GM15510 (cell line): ENCODE results near the gene TMEM187.
A peak's percentile ranks its signal among the peaks of the same experiment; 100 is the strongest.

ENCODE experiments used
- POLR2A ChIP-seq: IDR thresholded peaks from 3 replicates; pipeline ENCODE4 v1.6.1; 2011; ENCODE audit warnings: borderline replicate concordance; ENCODE audit not compliant: insufficient read length; ENCODE audit errors: extremely low read depth

TMEM187 gene

DNA sequence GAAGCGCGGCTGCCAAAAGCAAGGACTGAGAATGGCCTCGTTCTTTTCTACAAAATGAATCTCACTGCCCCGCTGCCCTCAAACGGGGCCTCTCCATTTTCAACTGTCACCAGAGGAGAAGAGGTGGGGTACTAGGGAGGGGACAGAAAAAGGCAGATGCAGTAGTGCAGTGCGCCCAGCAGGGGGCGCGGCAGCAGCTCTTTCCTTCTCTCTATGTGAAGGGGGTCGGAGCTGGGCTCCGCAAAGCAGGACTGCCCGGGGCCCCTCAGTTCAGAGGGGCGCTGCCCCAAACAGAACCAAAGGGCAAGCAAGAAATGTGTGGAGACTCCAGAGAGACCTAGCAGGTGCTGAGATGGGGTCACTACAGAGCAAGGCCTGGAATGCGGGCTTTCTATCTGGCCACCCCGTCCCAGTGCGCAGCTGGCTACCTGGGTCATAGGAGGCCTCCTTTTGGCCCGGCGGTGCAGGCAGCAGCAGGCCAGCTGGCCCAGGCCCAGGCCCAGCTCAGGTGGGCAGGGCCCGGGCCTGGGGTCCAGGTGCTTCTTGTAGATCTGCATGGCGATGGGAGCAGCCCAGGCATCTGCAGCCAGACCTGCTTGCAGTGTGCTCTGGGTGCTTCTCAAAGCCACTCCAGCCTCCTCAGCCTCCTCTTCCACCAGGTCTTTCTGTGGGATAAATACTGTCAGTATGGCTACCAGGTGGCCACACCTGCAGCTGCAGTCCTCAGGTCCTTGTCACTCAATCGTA, 41.2 kb downstream of the TMEM187 start:
- TF ChIP-seq POLR2A: peak; percentile 17

DNA sequence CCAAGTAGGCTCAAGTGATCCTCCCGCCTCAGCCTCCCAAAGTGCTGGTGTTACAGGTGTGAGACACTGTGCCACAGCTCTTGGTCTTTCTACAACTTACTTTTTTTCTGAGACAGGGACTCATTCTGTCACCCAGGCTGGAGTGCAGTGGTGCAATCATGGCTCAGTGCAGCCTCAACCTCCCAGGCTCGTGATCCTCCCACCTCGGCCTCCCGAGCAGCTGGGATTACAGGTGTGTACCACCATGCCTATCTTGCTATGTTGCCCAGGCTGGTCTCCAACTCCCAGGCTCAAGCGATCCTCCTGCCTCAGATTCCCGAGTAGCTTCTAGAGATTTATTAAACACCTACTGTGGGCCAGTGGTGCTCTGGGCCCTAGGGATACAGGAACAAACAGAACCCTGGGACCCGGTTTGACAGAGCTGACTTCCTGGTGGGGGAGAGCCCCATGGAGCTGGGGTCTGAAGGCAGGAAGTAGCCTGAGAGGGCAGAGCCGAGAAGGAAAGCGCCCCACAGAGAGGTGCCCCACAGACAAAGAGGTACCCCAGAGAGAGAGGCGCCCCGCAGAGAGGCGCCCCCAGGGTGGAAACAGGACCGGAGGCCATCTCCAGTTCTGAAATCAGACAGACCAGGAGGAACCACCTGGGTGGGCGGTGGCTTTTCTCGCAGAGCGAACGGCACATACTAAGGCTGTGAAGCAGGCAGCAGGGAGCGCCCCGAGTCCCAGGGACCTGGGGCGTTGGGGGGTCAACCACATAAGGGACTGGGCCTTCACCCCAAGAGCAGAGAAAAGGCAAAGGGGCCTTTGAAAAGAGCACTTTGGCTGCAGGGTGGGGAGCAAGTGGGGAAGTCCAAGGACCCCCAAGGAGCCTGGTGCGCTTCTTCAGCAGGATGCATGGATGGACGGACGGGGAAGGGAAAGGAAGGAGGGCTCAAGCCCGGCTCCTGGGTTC, 42.2 kb downstream of the TMEM187 start:
- TF ChIP-seq POLR2A: no peak

DNA sequence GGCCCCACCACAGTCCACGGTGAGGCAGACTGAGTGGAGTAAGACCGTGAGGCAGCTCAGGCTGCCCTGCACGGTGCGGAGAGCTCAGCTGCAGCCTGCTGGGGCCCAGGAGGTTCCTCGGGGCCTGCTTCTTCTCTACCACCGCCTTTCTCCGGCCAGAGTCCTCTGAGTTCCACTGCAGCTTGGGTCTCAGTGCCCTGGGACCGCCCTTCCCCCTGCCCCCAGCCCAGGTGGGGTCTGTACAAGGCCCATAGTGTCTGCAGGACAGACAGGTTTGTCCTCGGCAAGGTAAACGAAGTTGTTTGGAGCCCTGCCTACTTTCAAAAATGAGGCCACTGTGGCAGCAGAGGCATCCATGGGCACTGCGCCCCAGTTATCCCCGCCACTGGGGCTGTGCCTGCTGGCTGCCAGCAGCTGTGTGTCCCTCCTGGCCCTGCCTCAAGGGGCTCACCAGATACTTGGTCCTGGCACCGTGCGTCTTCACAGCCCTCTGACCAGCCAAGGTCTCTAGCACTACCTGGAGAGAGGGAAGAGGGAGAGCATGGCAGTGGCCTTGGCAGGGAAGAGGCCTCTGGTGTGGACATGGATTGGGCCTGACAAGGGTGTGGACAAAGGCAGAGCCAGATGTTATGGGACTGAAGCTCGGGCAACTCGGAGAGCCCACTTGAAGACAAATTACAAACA, 43.2 kb downstream of the TMEM187 start:
- no peak for TF ChIP-seq POLR2A

DNA sequence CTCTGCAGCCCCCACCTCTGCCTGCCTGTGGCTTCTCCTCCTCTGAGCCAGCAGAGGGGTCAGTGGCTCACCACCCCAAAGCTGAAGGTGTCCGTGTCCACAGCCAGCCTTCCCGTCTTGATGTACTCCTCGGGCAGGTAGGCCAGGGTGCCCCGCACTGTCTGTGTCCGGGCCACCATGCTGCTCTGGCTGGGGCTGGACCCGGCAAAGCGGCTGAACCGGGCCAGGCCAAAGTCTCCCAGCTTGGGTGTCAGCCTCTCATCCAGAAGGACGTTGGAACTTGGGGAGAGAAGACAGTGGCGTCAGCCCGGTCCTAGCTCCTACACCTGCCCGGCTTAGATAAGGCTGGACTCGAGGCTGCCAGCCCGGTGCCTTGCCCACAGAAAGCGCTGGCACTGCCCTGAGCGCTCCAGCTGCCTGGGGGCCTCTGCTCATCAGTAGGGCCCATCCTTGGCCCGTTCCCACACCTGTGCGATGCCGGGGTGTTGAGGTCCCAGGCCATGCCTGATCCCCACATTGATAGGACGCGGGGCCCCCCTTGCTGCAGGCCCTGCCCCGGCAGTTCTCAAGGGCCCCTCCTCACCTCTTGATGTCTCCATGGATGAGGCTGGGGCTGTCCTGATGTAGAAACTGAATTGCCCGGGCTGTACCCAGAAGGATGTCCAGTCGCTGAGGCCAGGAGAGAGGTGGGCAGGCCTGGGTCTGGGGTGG, 44.0 kb downstream of the TMEM187 start:
- TF ChIP-seq POLR2A: no peak

DNA sequence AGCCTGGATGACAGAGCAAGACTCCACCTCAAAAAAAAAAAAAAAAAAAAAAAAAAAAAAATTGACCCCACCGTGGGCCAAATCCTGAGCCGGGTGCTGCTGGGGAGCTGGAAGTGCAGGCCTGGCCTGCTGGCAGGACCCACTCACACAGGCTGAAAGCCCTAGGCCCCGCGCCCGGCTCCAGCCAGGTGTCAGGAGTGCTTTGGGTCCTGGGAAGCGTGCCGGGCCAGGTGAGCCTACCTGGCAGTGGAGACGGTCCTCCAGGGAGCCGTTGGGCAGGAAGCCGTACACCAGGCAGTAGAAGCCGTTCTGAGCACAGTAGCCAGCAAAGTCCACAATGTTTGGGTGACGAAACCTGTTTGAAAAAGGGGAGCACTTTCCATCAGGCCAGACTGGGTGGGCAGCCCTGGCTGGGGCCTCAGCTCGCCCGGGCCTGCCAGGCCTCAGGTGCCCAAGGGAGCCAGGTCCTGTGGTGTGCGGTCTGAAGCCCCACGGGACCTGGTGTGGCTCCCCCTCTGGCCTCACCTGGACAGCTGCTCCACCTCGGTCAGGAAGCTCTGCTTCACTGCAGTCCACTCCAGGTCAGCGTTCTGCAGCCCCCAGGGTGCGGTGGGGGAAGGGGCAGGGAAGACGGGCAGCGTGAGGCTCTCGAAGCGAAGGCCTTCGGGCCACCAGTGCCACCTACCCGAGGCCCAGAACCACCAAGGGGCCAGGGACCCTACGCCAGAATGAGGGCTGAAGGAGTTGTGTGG, 45.4 kb downstream of the TMEM187 start:
- no peak for TF ChIP-seq POLR2A

DNA sequence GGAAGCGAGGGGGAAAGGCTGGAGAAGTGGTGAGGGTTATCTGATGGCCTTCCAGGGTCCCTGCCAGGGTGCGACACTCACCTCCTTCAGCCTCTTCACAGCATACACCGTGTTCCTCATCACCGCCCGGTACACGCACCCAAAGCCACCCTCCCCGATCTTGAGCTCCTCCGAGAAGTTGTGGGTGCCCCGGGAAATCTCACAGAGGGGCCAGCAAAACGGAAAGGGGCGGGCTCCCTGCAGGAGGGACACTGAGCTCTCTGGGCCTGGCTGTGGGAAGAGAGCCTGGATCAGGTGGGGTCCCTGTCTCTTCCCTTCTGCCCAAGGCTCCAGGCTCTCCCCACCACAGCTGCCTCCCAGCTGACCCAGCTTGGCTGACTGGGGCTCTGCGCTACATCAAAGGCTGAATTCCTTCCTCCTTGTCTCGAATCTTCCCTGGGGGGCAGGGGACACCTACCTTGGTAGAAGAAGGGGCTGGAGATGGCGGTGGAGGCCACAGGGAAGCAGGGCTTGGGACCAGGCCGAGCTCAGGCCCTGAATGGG, 46.0 kb downstream of the TMEM187 start:
- TF ChIP-seq POLR2A: no peak

DNA sequence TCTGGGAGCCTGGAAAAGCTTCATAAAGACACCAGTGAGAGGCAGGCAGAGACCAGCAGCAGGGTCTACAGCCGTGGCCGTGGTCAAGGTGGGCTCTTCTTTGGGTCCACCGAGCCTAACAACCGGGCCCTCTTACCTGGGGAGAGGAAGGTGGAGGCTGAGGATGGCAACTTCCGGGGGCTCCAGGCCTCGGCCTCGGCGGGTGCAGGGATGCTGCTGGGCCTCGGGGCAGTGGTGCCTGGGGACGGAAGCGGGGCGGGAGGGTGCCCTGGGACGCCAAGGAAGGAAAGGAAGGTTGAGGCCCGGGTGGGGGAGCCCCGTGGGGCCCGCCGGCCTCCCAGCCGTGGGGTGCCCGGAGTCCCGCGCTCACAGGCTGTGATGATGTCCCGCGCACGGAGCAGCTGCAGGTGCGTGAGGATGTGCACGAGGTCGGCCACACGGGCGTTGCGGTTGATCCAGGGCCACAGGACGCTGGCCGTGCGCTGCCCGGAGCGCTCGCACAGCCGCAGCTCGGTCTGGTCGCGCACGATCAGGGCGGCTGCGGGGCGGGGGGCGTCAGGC, 46.6 kb downstream of the TMEM187 start:
- peak; percentile 11 for TF ChIP-seq POLR2A

DNA sequence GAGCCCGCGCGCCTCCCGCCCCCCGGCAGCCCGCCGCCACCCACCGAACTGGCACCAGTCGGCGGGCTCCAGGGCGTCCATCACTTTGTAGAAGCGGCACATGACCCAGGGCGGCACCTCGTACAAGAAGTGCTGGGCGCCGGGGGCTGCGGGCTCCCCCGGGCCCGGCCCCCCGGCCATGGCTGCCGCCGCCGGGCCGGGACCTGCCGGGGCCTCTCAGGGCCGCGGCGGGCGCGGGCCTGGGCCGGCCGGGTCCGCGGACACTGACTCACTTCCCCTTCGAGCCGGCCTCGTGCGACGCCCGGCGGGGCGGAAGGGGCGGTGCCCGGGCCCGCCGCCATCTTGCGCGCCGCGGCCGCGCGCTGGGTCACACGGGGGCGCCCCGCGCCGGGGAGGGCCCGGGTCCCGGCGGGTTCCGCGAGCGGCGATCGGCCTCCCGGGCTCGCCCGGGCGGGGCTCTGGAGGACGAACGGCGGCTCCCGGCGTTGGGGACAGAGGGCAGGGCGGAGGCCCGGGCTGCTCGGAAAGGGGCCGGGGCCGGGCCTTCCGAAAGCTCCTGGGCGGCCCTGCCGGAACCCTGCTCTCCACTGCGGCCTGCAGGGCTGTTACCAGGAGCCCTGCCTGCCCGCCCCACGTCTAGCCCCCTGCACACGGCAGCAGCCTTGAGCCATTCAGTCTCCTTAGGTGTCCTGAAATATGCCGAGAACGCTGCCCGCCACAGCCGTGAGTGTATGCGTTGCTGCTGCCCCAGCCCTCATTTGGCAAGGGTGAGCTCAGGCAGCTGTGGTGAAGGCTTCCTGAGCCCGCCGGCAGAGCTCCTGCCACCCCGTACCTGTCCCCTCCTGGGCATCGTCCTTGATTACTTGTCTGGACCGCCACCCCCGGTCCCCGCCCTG, 47.3 kb downstream of the TMEM187 start, which contains the start of gene IRAK1:
IRAK1 (minus strand) TSS at position 270 of the 896 bp plus-strand sequence; CDS start at position 180, 90 bp downstream.
- TF ChIP-seq POLR2A: peak; percentile 69

DNA sequence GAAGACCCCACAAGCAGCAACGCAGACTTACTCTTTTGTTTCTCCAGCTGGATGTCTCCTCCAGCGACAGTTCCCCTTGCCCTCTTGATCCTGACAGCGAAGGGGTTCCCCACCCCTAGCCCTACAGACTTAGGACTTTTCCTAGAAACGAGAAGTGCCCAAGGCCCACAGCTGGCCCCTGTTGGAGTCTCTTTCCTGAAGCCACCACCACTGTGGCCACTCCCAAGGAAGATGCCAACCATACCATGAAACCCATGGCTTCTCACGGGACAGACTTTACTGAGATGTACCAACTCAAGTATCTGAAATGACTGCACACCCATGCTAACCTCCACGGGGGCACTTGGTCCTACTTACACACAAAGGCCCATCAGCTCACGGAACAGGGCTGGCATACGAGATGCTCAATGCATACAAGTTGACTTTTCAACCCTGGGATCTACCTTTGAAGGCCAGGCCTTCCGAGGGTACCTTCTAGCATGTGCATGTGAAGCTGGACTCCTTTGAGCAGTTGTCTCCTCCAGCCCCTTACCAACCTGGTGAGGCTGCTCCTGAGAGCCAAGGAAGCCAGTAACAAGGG, 48.1 kb downstream of the TMEM187 start:
- no peak for TF ChIP-seq POLR2A

DNA sequence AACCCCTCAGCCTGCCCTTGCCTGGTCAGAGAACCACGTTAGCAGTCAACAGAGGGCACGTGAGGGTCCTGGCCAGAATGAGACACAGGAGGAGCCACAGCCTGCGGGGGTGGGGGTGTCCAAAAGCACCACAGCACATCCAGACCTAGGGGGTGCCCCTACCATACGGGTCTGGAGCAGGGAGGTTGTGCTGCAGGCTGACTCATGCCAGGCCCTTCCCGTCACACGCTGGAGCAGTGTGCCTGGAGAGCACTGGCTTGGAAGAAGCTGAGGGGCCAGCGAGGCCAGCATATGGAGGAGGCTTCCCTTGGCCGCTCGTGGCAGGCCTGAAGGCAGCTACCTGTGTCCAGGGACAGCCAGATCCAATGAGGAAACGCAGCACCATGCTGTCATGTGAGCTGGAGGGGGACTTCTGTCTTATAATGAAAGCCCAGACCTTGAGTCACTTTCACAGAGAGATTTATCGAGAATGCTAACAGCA, 48.6 kb downstream of the TMEM187 start:
- no peak for TF ChIP-seq POLR2A

DNA sequence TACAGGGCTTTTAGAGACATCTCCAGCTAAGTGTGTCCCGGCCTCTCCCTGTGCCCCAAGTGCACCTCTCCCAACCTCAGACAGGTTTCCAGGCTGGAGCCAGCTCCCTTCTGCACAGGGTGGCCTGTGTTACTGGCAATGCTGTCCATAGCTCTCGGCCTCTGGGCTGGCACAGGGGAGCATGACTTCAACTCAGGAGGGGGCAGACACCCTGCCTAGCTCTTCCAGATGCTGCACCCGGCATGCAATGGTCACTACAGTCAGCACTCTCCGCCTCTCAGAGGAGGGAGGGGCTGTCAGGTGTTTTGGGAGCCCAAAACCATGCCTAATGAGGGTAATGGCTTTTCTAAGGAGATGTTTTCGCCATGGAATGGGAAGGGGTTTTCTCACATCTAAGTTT, 49.6 kb downstream of the TMEM187 start:
- no peak for TF ChIP-seq POLR2A
